ENCODE results near the gene HJURP.

Gene HJURP

DNA sequence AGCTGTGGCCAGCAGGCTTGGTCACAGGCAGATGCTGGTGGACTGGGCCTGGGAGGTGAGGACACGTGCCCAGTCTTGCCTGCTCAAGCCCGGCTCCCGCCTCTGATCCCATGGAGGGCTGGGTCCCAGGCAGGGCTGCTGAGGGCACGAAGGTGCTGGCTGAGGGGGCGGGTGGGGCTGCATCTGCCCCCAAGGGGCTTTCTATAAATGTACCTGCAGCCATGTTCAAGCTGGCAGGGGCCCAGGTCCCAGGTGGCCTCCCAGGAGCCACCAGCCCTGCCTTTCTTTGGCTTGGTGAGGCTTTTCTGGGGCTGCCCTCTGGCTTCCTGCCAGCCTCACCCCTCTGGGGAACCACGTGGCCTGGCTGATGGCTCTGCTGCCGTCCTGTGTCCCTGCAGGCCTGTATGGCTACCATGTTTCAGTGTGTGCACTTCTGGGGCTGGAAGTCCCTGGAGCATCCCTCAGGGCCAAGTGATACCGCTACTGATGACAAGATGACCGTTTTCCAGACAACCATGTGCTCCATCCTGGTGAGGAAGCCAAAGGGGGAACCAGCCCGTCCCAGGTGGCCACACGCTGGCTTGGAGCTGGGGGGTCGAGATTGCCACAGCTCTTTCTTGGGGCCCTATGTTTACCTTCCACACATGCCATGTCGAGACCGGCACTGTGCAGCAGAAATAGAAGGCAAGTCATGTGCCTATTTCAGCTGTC, 23.2 kb downstream of the HJURP start:
- H3K27ac Mint-ChIP-seq, result no peak overlapping the region
- H3K4me1 Mint-ChIP-seq, result peaks cover 7% of the 10 kb centered on the region
- DNase-seq, result no peak
- peaks cover 6% of the 10 kb centered on the region for H3K9me3 Mint-ChIP-seq
- H3K4me3 Mint-ChIP-seq, result no peak overlapping the region
- H3K27me3 Mint-ChIP-seq (ENCODE audit: low read depth, poor library complexity), result no peaks in the 10 kb centered on the region
- TF ChIP-seq, protein P1, sequence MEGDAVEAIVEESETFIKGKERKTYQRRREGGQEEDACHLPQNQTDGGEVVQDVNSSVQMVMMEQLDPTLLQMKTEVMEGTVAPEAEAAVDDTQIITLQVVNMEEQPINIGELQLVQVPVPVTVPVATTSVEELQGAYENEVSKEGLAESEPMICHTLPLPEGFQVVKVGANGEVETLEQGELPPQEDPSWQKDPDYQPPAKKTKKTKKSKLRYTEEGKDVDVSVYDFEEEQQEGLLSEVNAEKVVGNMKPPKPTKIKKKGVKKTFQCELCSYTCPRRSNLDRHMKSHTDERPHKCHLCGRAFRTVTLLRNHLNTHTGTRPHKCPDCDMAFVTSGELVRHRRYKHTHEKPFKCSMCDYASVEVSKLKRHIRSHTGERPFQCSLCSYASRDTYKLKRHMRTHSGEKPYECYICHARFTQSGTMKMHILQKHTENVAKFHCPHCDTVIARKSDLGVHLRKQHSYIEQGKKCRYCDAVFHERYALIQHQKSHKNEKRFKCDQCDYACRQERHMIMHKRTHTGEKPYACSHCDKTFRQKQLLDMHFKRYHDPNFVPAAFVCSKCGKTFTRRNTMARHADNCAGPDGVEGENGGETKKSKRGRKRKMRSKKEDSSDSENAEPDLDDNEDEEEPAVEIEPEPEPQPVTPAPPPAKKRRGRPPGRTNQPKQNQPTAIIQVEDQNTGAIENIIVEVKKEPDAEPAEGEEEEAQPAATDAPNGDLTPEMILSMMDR (IDR thresholded peaks at IDR 0.05), result no peak
- H3K36me3 Mint-ChIP-seq (ENCODE audit: low read depth), result peaks cover 16% of the 10 kb centered on the region

DNA sequence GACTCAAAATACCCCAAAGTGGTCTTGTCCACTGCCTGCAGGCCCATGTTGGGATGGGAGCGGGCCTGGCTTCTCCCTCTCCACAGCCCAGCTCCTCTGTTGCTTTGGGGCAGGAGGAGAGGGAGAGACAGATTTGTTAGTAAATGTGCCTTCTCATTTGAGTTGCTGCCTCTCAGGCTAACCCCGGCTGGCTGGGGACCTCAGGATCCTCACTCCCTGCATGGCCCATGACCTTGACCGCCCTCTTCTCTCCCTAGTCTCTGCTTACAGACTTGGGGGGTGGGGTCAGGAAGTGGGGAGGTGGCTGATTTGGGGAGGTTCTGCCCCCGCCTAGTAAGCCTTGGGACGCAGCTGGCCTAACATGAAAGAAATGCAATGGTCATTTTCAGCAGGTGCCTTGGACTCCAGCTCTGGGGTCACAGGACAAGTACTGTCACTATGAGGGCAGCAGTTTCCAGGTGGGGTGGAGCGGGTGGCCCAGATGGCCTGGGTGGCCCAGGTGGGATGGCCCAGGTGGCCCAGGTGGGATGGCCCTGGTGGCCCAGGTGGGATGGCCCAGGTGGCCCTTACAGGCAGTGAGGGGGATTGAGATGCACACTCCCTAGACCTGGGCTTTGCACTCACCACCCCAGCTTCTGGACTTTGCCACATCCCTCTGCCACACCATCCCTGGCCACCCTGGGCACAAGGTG, 24.1 kb downstream of the HJURP start:
- Mint-ChIP-seq H3K36me3 (ENCODE audit: low read depth) (peaks cover 10% of the 10 kb centered on the region), H3K9me3 (peaks cover 12% of the 10 kb centered on the region), H3K4me1 (peaks cover 7% of the 10 kb centered on the region), H3K4me3 (no peak overlapping the region), H3K27me3 (ENCODE audit: low read depth, poor library complexity) (no peaks in the 10 kb centered on the region), H3K27ac (no peak overlapping the region)
- TF ChIP-seq, protein P1 (IDR thresholded peaks at IDR 0.05), result no peak
- DNase-seq, result no peak

DNA sequence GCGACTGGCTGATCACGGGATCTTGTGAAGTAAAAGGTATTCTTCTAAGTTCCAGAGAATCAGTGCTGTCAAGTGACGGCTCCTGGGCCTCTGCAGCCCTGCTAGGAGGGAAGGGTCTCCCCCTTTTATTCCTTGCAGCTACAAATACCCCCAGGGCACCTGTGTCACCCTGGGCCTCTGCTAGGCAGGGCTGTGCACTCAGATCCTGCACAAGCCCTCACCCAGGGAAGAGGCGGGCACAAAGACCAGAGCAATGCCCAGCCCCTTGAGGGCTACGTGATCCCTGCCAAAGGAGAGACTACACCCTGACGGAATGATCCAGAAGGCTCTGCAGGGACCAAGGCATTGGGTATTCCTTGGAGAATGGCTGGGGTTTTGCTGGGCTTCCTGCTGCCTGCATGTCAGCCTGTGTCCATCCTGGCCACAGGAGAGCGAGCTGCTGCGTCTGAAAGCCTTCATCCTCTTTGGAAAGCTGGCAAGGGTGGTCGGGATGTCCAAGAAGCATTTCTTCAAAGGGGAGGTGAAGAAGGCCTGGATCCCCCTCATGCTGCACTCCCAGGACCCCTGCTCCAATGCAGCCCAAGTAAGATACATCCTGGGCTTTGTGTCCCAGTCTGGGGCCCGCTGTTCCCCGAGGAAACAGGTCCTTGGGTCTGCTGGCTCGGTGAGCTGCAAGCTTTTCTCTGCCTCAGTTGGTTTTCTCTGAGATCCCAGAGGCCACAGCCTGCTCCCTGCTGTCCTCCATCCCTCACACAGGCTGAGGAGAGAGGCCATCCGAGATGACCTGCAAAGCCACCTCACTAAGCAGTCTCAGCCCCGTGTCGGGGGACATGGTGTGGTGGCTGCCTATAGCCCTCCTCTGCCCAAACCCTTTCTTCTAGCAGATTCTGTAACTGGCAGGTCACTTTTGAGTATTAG, 24.9 kb downstream of the HJURP start:
- Mint-ChIP-seq H3K27me3 (ENCODE audit: low read depth, poor library complexity) (no peaks in the 10 kb centered on the region), H3K4me1 (peaks cover 7% of the 10 kb centered on the region), H3K36me3 (ENCODE audit: low read depth) (peaks cover 2% of the 10 kb centered on the region), H3K9me3 (peaks cover 12% of the 10 kb centered on the region), H3K27ac (no peak overlapping the region), H3K4me3 (no peak overlapping the region)
- TF ChIP-seq, protein P1 (IDR thresholded peaks at IDR 0.05), result no peak
- no peak for DNase-seq

- H3K36me3 Mint-ChIP-seq (ENCODE audit: low read depth), result no peaks in the 10 kb centered on the region
- DNase-seq, result no peak
- H3K4me3 Mint-ChIP-seq, result no peak overlapping the region
- TF ChIP-seq, protein P1 (IDR thresholded peaks at IDR 0.05), result no peak
- H3K27me3 Mint-ChIP-seq (ENCODE audit: low read depth, poor library complexity), result no peaks in the 10 kb centered on the region
- no peak overlapping the region for H3K27ac Mint-ChIP-seq
- H3K9me3 Mint-ChIP-seq, result peaks cover 12% of the 10 kb centered on the region
- H3K4me1 Mint-ChIP-seq, result peaks cover 7% of the 10 kb centered on the region
These were observed 25.7 kb downstream of the HJURP start for GRCh38 chr2:233828546-233829192.

DNA sequence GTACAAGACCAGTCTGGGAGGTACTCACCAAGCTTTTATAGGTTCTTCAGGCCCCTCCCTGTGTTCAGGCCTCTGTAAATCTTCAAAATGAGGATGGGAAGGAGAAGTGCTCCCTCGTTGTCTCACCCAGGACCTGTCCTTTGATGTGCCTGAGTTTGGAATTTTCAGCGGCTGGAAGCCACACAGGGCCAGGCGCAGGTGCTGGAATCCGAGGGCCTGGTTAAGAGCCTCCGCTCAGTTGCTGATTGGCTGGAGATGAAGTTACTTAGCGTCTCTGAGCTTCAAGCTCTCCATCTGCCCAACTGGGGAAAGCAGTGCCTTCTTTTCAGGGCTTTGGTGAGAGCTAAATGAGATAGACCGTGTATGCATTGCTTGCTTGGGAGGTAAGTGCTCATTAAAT, 30.0 kb downstream of the HJURP start:
- Mint-ChIP-seq H3K4me3 (no peak overlapping the region), H3K27ac (no peak overlapping the region)
- no peak for DNase-seq

More for the DNA sequence above, 30.0 kb downstream of the HJURP start:
- Mint-ChIP-seq H3K36me3 (ENCODE audit: low read depth) (no peaks in the 10 kb centered on the region), H3K9me3 (peaks cover 12% of the 10 kb centered on the region), H3K4me1 (no peaks in the 10 kb centered on the region), H3K27me3 (ENCODE audit: low read depth, poor library complexity) (peaks cover 12% of the 10 kb centered on the region)
- TF ChIP-seq, protein P1 (IDR thresholded peaks at IDR 0.05), result no peak

All from nephron progenitor cell (in vitro differentiated cells).